ENCODE measurements around the gene ELMOD3. TPM values are rescaled to one million over a fixed set of nuclear protein-coding genes. Genes with fewer than 3 reads are reported as not detected.
A peak's percentile ranks its signal among the peaks of the same experiment; 100 is the strongest.

Gene ELMOD3
- total and polyA plus RNA-seq, 9 of the 15 experiments (the other 6 are each of a cell fraction or from before 2014, with no cell fraction given): 2.7 to 18.7 (median 11.6) TPM

GRCh38 chr2:85428343-85428881, 73.8 kb downstream of the ELMOD3 start (continued):
- TF ChIP-seq VEZF1 (CRISPR knock-in tag; IDR thresholded peaks at IDR 0.05): peak; percentile 32; the same call in 1 of the 2 replicates
- TF ChIP-seq ZNF609 (CRISPR knock-in tag; IDR thresholded peaks at IDR 0.05; ENCODE audit: borderline replicate concordance): no peak
- no peak for TF ChIP-seq NR2C1 (IDR thresholded peaks at IDR 0.05)
- peak; percentile 47; the same call in 1 of the 2 replicates for TF ChIP-seq NR2C1 (tag; IDR thresholded peaks at IDR 0.05)
- no peak for TF ChIP-seq ZBTB43 (CRISPR knock-in tag; IDR thresholded peaks at IDR 0.05)
- TF ChIP-seq CSDE1 (IDR thresholded peaks at IDR 0.05): no peak
- 0 out of 2 replicates have a peak, but pooled peaks have one; percentile 15 for TF ChIP-seq SMAD4 (CRISPR knock-in tag; conservative IDR thresholded peaks at IDR 0.05)
- peak; percentile 37 for TF ChIP-seq ARID1B (IDR thresholded peaks at IDR 0.05)
- no peak for TF ChIP-seq CTCFL (IDR thresholded peaks at IDR 0.05; ENCODE audit: borderline replicate concordance, insufficient read depth, low read depth, low read length, poor library complexity, severe bottlenecking)
- no peak for TF ChIP-seq GTF2E2 (tag; IDR thresholded peaks at IDR 0.05)
- no peak for TF ChIP-seq MCM3 (IDR thresholded peaks at IDR 0.05)
- peak; percentile 51; the same call in 1 of the 2 replicates for TF ChIP-seq L3MBTL2 (IDR thresholded peaks at IDR 0.05)
- TF ChIP-seq ZNF282 (CRISPR knock-in tag; IDR thresholded peaks at IDR 0.05): no peak
- no peak for TF ChIP-seq ZNF232 (CRISPR knock-in tag; IDR thresholded peaks at IDR 0.05)

Data from K562 (cell line).